Measurements from ENCODE around the gene FXYD6.

The FXYD6 gene

DNA sequence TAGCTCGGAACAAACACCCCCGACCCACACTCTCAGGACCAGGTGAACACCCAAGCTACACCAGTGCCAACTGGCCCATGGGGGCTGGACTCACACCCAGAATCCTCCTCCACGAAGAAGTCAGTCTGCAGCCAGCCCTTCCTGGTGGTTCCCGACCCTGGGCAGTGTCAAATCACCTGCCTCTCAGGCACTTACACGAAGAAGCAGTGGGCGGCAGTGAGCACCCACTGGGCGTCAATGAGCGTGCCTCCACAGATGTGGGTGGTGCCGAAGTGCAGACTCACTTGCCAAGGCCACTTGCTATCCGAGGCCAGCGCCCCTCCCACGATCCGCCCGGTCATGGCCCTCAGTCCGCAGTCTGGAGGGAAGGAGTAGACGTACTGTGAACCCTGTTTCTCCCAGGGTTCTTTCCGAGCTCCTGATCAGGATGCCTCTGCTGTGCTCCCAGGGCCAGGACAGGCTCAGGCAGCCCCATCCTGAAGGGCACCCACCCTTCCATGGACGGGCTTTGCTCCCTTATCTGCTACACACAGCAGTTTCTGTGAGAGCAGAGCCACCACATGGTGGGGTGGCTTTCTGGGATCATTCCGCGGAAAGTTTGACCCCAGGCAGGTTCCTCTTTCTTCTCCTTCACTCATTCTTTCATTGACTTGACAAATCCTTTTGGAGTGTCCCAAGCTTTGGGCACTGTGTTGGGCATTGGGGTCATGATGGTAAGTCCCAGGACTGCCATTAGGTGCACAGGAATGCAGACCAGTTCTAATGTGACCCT is 33.3 kb upstream of the FXYD6 start:
- no peak for DNase-seq

DNA sequence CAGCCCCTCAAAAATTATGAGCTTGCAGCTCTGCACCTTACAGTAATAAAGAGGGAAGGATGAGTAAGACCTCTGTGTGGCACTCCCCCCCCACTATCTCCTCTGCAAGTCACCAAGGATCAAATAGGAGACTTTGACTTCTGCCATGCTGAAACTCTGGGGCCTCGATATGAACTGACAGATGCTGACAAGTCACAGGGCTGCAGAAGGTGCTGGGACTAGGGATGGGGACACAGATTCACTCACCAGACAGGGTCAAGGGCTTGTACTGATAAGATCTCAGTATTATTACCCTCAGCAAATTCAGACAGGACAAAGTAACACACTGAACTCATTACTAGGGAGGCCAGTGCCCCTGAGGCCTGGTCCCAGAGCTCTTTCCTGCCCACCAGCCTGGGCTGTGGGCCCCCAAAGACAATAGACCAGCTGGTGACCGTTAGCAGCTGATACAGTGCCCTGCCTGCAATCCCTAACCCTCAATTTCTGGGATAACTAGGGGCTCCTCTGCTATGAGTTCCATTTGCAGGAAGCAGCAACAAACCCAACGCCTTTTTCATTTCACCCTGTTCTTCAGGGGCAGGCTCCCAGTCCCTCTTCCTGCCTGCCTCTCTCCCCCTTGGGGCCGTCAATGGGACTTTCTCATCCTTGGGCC is 32.6 kb upstream of the FXYD6 start:
- DNase-seq: no peak

DNA sequence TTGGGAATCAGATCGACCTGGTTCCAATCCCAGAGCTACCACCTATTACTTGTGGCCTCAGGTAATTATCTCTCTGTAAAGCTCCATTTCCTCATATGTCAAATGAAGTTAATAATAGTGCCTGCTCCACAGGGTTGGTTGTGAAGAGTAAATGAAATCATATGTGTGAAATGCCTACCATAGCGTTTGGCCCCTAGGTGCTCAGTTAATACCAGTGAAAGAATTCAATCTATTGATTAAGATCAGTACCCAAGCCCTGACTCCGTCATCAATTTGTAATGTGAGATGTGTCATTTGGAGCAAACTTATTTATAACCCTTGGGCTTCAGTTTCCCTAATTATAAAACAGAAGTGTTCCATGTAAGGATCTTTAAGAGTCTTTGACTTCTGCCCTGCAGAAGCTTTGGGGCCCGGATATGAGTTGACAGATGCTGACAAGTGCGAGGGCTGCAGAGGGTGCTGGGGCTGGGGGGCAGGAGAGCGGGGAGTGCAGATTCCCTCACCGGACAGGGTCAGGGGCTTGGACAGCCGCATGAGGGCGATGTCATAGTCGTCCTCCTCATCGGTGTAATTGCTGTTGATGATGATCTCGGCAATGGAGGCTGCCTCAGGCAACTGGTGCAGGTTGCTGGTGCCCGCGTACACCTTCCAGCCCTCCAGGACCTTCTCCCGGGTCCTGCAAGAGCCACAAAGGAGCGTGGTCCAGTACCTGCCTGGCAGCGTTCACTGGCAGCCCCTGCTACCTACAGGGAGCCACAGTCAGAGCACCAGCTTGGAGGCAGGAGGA is 31.8 kb upstream of the FXYD6 start:
- DNase-seq: no peak

DNA sequence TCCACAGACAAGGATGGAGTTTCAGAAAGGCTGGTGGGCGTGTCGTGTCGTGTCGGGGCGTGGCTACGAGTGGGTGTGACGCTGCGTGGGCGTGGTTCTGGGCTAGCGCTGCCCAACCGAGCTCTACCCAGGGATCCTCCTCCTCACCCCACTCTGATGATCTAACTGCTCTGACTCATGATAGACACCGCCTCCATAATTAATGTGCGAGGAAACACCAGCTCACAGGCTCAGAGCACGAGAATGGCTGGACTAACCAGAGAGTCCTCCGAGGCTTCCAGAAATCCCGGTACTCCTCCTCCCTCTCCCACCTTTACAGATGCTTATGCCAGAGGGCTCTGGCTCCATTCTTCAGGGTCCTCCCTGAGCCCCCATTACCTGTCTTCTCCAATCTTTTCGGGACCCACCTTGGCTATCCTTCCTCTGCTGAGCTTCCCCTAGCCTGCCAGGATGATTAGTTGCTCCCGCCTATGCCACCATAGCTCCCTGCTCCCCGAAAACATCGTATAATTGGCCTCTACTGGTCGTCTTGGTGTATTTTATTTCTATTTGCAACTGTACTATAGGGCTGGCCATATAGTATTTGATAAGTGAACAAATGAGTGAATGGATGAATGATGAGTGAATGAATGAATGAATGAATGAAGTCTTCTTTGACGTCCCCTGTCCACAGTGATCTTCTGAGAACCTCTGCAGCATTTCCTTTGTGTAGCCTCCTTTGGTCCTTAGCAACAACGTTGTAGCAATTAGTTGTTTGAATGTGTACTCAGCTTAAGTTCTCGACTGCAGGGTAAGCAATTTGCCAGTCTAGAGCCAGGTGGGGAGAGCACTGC is 31.0 kb upstream of the FXYD6 start:
- DNase-seq: peak; percentile 81

DNA sequence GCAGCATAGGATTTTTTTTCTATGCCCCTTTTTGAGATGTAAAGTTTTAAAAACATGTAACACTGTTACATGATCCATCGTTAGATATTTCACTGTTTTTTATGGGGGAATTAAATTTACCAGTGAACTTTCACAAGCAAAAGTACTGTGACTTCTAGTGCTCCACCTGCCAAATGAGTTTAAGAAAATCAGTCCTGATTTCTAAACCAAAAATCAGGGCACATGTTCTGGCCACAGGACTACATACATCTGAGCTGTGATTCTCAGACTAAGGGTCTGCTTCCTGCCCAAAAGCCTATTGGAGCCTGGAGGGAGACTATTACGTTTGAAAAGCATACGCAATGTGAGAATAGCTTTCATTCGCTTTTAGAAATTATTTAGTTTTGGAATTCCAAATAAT is 30.3 kb upstream of the FXYD6 start:
- DNase-seq: no peak

DNA sequence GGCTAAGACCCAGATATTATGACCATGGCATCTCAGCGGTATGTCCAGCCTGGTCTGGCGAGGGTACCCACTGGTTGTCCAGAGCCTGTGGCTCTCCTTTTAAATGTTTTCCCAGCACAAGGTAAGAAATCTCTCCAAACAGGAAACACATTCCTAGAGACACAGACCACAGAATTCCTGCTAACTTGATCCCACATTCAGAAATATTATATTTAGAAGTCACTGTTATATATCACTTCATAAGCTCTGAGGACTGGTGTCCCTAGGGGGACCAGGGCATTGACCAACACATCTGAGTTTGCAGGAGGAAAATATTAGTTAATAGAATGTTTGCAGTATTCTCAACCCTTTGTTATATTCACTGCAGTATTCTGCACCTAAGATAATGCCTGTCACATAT is 29.7 kb upstream of the FXYD6 start:
- DNase-seq: no peak

DNA sequence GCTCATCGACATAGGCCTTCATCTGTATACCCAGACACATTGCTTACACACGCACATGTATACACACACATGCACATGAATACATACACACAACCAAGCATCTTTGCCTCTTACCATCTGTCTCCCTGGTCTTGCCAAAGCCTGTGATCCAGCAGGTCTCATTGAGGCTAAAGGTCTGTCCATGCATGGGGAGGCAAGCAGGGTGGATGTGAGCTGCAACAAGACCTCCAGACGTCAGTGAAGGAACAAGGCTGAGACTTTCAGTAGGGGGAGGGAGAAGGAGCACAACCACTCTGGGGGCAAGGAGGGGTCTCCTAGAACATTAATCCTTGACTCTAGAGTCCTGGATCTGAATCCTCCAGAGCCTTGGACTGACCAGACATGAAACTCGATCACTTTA is 29.1 kb upstream of the FXYD6 start:
- no peak for DNase-seq

DNA sequence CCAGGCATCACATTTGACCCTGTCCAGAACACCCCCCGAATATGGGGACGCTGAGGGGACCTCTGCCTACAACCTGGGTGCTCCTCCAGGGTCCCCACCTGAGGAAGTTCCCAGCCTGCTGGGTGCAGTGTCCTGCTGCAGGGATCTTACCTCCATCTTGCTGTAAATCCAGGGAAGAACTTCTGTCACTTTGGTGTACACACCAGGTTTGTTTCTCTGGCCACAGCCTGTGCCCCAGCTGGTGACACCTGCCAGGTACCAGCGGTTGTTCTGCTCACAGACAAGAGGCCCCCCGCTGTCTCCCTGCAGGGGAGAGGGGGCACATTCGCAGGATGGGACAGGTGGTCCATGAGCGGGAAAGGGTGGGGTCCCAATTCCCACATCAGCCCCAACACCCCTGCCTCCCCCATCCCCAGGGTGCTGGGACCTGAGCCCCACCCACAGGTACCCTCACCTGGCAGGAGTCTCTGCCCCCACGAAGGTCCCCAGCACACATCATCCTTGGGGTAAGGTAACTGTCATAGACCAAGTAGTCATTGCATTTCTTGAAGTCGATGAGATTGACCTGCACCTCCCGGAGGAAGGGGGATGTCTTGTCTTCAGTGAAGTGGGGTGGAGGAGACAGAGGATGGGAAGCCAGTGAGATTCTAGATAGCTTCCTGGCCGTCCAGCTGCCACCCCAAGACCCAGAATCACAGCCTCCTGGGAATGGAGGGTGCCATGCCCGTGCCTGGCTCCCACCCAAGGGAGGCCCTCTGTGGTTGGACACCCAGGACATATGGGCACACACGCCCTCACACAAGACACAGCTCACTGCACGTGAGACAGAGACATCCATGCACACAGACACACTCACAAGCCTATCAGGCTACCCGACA is 27.3 kb upstream of the FXYD6 start:
- DNase-seq: no peak

DNA sequence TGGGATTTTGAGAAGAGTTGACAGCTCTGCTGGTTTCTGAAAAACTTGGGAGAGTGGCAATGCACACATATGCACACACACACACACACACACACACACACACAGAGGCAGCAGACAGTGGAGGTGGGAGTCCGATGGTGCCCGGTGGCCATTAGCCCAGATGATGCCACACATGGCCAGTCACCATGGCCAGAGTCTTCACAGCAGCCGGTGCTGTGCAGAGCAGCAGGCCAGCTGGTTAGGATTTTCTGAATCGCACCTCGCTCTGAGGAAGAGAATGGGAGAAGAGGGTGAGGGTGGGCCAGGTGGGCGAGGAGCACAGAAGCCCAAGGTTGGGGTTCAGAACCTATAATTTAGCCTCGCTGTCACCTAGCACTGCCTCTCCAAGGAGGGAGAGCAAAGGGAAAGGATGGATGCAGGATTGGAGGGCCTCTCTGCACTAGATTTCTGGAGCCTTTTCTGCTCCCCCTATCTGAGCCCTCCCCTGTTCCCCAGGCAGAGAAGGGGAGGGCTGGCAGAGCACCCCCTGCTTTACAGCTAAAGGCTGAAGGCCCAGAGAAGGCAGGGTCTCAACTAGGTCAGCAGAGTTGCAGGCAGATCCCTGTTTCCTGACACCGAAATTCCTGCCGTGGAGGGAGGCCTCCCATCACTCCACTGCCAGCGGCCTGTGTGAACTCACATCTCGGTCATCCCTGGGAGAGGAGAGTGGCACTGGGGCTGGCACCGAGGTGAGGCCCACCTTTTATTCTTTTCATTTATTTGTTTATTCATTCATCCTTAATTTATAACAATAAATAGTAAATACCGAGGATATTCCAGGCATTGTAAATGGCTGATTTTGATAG is 25.8 kb upstream of the FXYD6 start:
- DNase-seq: no peak

DNA sequence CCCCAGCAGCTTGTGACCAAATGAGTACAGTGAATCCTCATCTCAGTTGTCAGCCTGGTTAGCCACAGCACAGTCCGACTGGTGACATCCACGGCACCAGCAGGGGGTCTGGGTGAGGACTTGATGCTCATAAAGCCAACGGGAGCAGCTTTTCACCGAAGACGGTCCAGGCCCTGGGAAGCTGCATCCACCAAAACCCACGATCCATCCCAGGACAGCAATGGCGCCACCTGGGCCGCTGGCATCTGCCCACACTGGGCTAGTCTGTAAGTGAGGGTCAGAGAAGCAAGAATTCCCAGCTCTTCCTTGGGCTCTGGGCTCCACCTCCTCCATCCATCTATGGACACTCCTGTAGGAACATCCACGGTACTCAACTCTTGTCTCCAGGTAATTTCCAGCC is 25.1 kb upstream of the FXYD6 start:
- no peak for DNase-seq

DNA sequence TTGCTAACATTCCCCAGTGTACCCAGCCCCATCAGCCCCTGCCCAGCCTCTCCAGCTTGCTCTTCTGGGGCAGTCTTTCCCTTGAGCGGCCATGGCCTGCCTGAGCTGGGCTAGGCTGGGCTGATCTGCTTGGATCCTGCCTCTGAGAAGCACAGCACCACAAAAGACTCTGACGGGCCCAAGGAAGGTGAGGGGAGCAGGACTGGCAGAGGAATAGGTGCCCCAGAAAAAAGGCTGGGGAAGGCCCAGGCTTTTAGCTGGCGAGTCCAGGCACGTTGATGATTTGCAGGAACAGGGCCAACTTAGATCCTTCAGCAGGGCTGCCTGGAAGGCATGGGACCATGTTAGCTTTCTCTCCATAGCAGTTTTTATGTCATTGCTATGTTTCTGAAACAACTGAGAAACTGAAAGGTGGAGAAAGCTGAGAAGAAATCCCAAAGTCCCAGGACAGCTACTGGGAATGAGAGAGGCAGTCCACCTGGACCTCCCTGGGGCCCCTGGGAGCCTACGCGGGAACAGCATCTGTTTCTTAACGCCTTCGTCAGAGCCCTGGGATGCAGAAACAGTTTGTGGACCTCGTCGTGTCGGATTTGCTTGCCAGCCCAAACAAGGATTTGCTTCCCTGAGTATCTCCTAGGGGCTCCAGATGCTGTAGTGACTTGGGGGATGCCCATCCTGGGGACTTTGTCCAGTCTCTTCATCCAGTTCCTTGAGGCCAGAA is 24.4 kb upstream of the FXYD6 start:
- no peak for DNase-seq

DNA sequence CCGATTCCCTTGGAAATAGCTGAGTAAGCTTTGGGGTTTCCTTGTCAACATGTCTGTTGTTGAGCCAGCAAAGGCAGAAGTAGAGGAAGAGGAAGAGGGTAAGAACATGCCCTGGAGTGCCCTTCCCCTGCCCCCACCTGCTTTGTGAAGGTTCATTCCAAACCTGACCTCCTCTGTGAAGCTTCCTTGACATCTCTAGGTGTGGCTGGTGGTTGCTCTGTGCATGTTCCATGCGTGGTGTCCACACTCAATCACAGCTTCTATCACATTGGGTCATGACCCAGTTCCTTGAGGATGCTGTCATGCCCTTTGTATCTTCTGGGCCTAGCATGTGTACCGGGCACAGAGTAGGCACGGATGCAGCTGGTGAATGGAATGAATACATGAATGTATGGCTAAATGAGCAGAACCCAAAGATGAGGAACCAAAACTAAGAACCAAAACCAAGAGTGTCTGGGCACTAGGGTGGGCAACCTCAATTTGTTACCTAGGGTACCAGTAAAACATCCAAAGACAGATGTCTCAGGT is 23.7 kb upstream of the FXYD6 start:
- no peak for DNase-seq

DNA sequence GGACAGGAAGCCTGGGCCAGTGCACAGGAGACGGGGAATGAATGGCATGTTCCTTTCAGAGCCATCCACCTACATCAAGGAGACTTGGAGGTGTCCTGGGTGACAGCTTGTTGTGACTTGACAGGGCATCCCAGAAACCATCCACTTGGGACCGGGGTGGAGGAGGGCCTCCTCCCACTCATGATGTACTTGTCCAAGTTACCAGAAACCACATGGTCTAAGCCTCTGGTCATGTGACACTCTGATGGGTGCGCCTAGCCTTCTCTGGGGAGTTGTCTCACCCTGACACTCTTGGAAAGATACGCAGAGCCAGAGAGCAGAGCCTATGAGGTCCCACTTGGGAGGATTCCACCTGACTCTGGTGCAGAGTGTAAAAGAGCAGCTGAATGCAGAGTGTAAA is 21.6 kb upstream of the FXYD6 start:
- DNase-seq: no peak

DNA sequence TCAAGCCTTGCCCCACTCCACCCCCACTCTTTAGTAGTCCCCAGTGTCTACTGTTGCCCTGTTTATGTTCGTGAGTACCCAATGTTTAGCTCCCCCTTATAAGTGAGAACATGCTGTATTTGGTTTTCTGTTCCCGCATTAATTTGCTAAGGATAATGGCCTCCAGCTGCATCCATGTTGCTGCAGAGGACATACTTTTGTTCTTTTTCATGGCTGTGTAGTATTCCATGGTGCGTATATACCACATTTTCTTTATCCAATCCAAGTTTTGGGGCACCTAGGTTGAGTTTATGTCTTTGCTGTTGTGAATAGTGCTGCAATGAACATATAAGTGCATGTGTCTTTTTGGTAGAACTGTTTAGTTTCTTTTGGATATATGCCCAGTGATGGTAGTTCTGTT is 16.2 kb upstream of the FXYD6 start:
- no peak for DNase-seq

DNA sequence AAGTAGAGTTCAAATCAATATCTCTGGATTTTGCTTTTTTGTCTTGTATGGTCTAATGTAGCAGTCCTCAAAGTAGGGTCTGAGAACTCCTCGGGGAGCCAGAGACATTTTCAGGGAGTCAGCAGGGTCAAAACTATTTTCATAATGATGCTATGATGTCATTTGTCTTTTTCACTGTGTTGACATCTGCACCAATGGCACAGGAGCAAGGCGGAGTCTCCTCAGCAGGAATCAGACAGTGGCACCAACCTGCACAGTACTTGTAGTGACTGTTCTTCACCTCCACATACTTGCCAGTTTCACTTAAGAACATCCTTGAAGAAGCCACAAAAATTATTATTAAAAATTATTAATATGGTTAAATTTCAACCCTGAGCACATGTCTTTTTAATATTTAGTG is 14.9 kb upstream of the FXYD6 start:
- DNase-seq: no peak

DNA sequence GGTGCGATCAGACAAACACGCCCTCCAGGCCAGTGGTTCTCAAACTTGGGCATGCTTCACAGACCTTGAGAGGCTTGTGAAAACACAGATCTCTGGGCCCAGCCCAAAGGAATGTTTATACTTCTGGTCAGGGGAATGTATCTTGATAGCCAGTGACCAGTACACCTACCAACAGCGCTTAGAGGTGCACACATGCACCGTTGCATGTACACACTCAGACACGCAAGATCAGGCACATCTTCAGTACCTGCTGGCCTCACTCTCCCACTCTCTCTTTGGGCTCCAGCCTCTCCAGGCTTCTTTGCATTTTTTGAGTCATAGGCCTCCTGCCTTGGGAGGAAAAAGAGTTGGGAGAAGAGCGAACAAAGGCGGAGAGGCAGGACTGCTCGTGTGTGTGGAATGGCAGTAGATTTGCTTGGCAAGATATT is 11.7 kb upstream of the FXYD6 start:
- DNase-seq: no peak

DNA sequence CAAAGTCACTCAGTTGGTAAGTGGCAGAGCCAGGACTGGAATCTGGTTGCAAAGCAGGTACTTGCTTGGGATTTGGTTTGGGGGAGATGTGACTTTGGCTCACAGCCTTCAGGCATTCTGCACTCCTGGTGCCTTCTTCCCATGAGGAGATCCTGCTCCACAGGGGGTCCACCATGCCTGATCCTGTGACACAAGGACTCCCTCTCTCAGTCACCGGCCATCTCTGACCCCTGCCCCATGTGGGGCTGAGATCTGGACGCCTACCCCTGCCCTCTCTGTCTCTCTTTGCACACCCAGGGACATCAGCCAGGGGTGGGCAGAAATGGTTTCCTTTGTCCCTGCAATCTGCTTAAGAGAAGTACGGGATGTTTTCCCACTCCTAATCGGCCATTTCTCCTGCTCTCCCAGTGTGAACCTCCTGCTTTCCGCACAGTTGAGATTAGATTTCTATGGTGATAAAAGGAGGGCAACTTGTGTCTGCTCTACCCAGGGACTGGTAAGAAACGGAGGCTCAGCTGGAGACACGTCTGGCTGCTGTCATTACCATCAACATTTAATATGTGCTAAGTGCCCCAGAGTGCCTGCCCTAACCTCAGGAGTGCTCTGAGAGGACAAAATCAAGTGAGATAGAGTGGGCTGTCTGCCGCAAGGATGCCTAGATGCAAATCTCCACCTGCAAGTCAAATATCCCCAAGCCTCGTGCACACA is 11.1 kb upstream of the FXYD6 start:
- DNase-seq: no peak

DNA sequence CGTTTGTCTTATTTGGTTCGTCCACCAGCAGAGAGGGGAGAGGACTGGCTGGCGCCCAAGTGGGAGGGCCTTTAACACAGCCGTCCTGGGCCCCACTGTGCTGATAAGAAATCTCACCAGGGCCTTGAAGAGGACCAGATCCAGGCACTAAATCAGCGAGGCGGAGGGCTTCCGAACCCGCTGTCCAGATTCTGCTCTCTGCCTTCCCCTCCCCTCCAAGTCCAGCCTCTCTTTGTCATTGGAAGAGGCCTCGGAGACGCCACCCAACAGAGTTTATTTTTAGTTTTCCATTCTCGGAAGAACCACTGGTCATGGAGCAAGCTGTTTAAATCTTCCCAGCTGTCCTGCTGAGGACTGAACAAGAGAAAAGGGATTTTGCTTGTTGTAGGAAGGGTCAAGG is 9.3 kb upstream of the FXYD6 start:
- DNase-seq: no peak

DNA sequence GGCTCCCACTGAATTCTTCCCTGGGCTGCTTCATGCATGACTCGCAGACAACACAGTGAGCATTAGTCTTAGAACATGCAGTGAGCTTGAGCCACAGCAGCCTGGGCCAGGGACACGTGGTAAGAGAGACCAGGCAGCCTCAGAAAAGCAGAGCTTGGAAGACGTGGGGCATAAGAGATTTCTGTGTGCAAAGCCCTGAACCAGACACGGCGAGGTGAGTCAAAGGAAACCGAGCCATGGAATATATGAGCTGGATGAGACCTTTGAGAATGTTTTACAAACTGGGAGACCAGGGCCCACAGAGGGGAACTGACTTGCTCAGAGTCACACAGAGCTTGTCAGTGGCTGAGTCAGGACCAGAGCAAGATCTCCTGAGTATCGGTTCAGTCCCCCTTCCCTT is 8.5 kb upstream of the FXYD6 start:
- DNase-seq: no peak

DNA sequence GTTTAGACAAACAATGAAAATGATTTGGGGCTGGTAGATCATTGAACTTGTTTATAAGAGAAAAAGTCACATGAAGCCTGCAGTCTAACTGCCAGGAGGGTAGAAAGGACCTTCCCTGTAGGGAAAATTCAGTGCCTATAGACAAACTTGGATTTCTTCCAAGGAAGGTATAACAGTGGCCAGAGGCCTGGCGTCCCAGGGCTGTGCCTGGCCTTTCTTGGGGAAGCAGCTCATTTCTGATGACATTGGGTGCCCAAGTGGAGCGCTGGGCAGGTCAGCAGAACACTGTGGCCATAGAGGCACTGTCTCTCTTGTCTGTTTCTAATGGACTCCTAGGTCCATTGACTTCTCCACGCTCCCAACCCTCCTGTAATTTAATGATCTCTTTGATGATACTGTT is 6.6 kb upstream of the FXYD6 start:
- no peak for DNase-seq
